GM15510 (cell line): ENCODE measurements around the gene MAP3K5.

Experiments
- POLR2A ChIP-seq: IDR thresholded peaks from 3 replicates; pipeline ENCODE4 v1.6.1; 2011; ENCODE audit warnings: borderline replicate concordance; ENCODE audit not compliant: insufficient read length; ENCODE audit errors: extremely low read depth

The MAP3K5 gene, protein sequence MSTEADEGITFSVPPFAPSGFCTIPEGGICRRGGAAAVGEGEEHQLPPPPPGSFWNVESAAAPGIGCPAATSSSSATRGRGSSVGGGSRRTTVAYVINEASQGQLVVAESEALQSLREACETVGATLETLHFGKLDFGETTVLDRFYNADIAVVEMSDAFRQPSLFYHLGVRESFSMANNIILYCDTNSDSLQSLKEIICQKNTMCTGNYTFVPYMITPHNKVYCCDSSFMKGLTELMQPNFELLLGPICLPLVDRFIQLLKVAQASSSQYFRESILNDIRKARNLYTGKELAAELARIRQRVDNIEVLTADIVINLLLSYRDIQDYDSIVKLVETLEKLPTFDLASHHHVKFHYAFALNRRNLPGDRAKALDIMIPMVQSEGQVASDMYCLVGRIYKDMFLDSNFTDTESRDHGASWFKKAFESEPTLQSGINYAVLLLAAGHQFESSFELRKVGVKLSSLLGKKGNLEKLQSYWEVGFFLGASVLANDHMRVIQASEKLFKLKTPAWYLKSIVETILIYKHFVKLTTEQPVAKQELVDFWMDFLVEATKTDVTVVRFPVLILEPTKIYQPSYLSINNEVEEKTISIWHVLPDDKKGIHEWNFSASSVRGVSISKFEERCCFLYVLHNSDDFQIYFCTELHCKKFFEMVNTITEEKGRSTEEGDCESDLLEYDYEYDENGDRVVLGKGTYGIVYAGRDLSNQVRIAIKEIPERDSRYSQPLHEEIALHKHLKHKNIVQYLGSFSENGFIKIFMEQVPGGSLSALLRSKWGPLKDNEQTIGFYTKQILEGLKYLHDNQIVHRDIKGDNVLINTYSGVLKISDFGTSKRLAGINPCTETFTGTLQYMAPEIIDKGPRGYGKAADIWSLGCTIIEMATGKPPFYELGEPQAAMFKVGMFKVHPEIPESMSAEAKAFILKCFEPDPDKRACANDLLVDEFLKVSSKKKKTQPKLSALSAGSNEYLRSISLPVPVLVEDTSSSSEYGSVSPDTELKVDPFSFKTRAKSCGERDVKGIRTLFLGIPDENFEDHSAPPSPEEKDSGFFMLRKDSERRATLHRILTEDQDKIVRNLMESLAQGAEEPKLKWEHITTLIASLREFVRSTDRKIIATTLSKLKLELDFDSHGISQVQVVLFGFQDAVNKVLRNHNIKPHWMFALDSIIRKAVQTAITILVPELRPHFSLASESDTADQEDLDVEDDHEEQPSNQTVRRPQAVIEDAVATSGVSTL (N-terminal part only)

DNA sequence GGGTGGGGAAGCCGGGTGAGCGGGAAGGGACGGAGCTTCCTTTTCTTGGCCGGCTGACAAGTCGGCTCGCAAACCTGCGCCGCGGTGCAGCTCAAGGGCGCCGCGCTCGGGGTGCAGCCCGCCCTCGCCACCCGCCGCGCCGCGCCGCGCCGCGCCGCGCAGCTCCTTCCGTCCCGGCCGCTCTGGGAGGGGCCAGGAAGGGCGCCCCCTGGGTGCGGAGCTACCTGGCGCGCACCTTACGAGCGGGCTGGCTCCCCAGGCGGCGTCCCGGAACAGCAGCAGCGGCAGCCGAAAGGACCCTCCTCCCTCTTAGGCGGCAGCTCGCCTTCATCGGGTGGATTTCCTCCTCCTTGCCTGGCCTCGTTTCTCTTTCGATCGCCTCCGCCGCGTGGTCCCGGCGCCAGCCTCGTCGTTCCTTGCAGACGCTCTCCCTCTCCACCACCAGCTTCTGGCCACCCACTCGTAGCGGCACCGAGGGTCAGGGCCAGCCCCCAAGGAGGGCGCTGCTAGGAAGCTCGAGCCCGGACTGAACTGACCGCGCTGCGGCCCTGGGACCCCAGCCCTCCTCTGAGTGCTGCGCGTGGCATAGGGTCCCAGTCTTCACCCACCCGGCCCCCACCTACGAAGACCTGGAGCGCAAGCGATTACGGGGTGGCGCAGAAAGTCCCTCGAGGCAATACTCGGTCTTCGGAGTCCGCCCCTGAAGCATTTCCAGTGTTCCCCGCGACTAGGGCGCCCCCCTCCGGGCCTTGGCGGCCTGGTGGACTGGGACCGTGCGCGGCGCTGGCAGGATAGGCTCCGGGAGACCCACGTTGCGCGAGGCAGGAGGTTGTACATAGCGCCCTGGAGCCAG lies at the start of gene MAP3K5:
TSS of gene MAP3K5 (minus strand) at position 68 of the 853 bp plus-strand sequence. CDS start 320 bp downstream, outside the sequence.
- TF ChIP-seq POLR2A, result peak; percentile 53

DNA sequence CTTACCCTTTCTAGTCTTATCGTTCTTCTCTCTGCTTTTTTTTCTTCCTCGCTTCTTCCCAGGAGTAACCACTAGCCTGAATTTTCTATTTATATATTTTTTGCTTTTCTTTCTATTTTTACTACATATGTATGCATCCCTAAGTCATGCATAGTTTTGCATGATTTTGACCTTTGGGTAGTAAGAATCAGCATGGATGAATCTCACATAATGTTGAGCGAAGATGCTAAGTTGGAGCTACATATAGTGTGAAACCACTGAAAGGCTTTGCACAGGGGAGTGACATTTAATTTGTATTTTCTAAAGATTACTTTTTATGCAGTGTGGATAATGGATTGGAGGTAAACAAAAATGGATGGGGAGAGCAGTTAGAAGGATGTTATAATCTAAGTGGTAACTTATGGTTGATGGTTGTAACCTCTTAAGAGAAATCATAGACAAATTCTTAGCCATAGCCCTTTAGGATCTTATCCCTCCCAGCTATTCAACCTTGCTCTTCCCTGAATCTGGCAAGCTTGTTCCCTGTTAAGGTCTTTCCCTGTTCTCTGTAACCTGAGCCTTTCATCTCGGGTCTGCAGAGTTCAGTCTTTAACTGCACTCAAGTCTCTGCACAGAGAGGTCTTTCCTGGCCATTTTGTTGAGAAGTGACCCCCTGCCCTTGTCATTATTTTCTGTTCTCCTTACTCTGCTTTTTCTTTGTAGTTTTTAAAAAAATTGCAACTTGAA lies 48.2 kb upstream of the MAP3K5 start:
- no peak for TF ChIP-seq POLR2A

DNA sequence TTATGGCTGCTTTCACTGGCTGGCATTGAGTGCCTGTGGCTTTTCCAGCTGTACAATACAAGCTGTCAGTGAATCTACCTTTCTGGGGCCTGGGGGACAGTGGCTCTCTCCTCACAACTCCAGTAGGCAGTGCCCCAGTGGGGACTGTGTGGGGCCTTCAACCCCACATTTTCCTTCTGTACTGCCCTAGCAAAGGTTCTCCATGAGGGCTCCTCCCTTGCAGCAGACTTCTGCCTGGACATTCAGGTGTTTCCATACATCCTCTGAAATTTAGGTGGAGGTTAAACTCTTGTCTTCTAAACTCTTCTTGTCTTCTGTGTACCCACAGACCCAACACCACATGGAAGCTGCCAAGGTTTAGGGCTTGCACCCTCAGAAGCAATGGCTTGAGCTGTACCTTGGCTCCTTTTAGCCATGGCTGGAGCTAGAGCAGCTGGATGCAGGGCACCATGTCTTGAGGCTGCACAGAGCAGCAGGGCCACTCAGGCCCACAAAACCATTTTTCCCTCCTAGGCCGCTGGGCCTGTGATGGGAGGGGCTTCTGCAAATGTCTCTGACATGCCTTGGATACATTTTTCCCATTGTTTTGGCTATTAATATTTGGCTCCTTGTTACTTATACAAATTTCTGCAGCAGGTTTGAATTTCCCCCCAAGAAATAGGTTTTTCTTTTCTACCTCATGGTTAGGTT lies 39.7 kb upstream of the MAP3K5 start:
- TF ChIP-seq POLR2A, result no peak

DNA sequence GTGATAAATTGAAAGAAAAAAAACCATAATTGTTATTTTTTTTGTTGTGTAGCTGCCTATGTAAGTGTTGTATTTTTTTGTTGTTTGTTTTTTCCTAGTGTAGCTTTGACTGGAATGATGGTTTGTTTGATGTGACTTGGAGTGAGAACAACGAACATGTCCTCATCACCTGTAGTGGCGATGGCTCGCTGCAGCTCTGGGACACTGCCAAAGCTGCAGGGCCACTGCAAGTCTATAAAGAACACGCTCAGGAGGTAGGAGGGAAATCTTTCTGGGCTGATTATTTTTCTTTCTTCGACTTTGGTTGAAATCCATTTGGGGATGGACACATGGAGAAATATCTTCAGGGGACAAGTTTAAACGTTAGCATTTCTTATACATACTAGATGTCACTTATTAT lies 33.9 kb upstream of the MAP3K5 start:
- TF ChIP-seq POLR2A, result no peak

DNA sequence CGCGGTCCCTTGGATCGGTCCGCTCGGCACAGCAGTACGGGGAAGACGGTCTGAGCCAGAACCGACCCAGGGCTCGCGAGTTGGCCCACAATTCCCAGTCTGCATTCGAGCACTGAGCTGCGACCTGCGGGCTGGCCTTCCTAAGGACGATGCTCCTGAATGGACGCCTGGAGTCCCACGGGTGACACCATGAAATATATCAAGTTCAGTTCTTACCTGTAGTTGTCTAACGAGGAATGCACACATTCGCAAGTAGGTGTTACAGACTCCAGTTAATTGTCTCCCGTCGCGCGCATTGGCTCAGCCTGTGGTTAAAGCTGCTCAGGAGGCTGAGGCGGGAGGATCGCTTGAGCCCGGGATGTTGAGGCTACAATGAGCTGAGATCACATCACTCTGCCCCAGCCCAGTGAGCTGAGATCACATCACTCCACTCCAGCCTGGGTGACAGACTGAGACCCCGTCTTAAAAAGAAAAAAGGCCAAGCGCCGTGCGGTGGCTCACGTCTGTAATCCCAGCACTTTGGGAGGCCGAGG lies 30.9 kb upstream of the MAP3K5 start:
- no peak for TF ChIP-seq POLR2A

DNA sequence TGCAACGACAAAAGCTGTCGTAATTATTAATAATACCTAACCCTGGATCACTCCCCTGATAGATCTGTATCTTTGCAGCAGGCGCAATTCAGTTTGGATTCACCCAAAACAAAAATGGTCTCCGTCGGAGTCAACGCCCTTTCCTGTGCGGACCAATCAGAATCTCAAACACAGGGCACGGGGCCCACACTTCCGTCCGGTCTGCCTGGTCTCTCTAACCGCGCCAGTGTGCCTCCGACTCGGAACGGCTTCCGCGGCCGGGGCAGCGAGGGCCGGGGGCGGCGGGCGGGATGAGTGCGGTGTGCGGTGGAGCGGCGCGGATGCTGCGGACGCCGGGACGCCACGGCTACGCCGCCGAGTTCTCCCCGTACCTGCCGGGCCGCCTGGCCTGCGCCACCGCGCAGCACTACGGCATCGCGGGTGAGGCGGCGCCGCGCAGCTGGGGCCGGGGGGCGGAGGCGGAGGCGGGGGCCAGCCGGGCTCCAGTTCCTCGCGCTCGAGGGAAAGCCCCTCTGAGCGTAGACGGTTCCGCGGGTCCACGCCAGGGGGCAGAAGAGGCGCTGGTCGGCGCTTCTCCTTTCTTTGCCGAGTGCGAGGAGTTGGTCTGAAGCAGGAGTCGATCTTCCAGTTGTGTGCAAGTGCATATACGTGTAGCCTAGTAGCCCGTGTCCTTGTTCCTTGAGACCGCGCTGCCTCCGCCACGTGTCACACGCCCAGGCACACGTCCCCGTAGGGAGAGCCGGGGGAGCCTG lies 30.3 kb upstream of the MAP3K5 start, which contains the start of gene PEX7:
TSS of gene PEX7 (plus strand) at position 217 of the 752 bp plus-strand sequence. CDS start at position 291, 74 bp downstream.
- TF ChIP-seq POLR2A, result peak; percentile 83

DNA sequence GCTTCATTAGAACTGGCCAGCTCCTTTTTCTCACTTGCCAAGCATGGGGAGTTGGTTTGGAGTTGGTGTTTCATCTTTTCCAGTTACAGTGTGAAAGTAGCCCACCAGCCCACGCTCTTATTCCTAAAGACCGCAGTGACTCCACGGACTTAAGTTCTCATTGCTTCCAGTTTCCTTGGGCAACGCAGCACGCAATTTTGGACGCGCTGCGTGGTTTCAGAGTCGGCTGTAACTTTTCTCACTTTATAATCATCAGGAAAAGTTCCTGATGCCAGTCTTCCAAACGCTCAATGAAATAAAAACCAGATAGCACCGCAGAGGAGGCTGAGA lies 29.7 kb upstream of the MAP3K5 start:
- TF ChIP-seq POLR2A, result no peak

DNA sequence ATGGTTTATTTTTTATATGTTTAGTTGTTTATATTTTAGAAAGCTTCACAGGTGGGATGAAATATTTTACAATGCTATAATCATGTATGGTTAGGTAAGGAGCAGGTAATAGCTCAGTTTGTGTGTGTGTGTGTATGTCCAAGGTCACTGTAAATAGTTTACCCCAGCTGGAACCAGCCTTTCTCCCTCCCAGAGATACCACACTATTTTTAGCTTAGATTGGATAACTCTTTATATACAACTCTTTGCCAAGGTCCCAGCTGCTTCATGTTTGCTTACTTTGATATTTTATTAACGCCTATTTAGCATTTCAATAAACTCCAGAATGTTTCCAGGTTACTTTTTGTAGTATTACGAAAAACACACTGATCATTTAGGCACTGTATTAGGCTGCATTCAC lies 28.3 kb upstream of the MAP3K5 start:
- no peak for TF ChIP-seq POLR2A

DNA sequence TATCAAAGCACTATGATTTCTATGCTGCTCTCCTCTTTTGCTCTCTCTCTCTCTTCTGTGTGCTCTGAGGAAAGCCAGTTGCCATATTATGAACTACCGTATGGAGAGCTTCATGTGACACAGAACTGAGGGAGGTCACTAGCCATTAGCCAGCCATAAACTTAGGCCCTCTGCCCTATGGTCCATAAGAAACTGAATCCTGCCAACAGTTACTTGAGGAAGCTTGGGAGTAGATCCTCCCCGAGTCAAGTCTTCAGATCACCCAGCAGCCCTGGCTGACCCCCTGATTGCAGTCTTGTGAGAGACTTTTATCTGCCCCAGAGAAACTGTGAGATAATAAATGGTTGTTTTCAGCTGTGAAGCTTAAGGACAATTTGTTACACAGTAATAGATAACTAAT lies 24.4 kb upstream of the MAP3K5 start:
- no peak for TF ChIP-seq POLR2A

DNA sequence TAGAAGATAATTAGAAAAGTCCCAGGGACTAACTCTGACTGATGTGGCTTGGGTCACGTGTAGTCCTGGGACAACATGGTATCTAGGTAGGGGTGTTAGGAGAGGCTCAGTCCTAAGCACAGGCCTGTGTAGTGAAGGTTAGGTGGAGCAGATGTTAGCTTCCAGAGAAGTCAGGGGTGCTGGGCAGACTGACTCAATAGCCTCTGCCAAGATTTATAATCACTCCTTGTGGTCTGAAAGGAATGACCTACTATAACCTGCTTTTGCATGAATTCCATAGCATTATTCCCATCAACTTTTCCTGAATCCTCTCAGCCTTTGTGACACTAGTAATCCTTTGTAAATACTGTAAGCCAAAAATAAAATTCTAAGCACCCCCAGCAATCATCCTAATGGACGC lies 19.9 kb upstream of the MAP3K5 start:
- TF ChIP-seq POLR2A, result no peak

DNA sequence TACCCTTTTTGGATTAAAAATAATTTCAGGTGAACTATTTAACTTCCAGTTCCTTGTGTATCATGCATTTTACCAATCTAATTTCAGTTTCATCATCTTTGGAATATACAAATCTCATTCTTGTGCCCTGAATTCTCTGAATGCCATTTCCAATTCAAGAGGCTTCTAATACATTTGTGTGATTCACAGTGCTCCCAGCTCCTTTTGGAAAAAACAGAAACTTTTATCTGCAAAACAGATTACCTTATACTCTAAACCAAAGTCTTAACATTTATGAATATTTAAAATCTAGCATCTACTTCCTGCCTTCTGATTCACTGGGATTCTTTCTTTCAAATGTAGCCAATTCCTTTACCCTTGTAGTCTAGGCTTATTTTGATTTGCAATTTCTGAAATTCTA lies 19.0 kb upstream of the MAP3K5 start:
- TF ChIP-seq POLR2A, result no peak
